Erythroblast (primary cell): ENCODE results near the gene UBB.

Experiments
- GATA1 ChIP-seq: IDR thresholded peaks from 2 replicates; pipeline ENCODE4 v1.6.1; 2011; ENCODE audit warnings: low read depth, mild to moderate bottlenecking, control low read depth, low read length, moderate library complexity
- POLR2A ChIP-seq: IDR thresholded peaks from 2 replicates; pipeline ENCODE4 v1.6.1; 2011; ENCODE audit warnings: mild to moderate bottlenecking, low read length

DNA sequence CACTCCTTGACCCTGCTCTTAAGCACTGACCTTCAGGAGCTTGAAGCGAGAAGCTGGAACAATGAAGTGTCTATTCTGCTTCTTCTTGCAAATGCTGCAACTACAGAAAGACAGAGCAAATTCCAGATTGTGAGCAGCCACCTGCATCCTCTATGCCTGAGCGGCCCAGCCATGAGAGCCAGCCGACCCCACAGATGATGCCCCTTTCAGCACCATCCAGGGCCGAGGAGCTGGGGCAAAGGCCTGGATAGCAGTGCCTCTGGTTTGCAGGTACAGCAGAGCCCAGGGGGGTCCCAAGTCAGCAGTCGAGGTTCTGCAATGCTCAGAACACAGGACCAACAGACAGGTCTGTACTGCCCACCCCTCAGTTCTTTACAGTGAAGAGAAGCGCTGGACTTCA is 32.3 kb upstream of the UBB start:
- TF ChIP-seq POLR2A: no peak
- no peak for TF ChIP-seq GATA1
